ENCODE data around the gene TEN1.

The TEN1 gene

GRCh38 chr17:75979705-75980187, 706 bp downstream of the TEN1 start:
- Histone ChIP-seq H3K27me3 (ENCODE audit: insufficient read depth, poor library complexity, severe bottlenecking) (no peaks in the 10 kb centered on the region), H3K4me3 (replicated peaks; ENCODE audit: insufficient read depth, low read length) (peak overlapping the region; percentile 83), H3K27ac (replicated peaks) (peak overlapping the region; percentile 94)
- TF ChIP-seq SPI1 (IDR thresholded peaks at IDR 0.05; ENCODE audit: borderline replicate concordance, low read depth) (no peak; the same call in 1 of the 2 replicates), POLR2AphosphoS5 (IDR thresholded peaks at IDR 0.05; ENCODE audit: low read depth) (no peak), GABPA (IDR thresholded peaks at IDR 0.05; ENCODE audit: low read depth) (no peak), REST (IDR thresholded peaks at IDR 0.05; ENCODE audit: insufficient replicate concordance, low read depth) (peak; percentile 68)
- no peak for DNase-seq (ENCODE audit: low read depth in 1 of 2, low spot score in 1 of 2)

- TF ChIP-seq REST (IDR thresholded peaks at IDR 0.05; ENCODE audit: insufficient replicate concordance, low read depth) (no peak), POLR2AphosphoS5 (IDR thresholded peaks at IDR 0.05; ENCODE audit: low read depth) (no peak; the same call in 1 of the 2 replicates), GABPA (IDR thresholded peaks at IDR 0.05; ENCODE audit: low read depth) (no peak), CTCF (IDR thresholded peaks at IDR 0.05; ENCODE audit: insufficient read depth, low read length) (no peak), SPI1 (IDR thresholded peaks at IDR 0.05; ENCODE audit: borderline replicate concordance, low read depth) (no peak)
- H3K4me3 ChIP-seq (replicated peaks; ENCODE audit: insufficient read depth, low read length) = peak overlapping the region; percentile 83
- DNase-seq (ENCODE audit: low read depth in 1 of 2, low spot score in 1 of 2) = no peak
These were observed 1.4 kb downstream of the TEN1 start for GRCh38 chr17:75980188-75981018.

GRCh38 chr17:75981019-75981615, 2.1 kb downstream of the TEN1 start:
- TF ChIP-seq POLR2AphosphoS5 (IDR thresholded peaks at IDR 0.05; ENCODE audit: low read depth) = no peak
- TF ChIP-seq GABPA (IDR thresholded peaks at IDR 0.05; ENCODE audit: low read depth) = no peak
- TF ChIP-seq REST (IDR thresholded peaks at IDR 0.05; ENCODE audit: insufficient replicate concordance, low read depth) = no peak
- no peak for TF ChIP-seq CTCF (IDR thresholded peaks at IDR 0.05; ENCODE audit: insufficient read depth, low read length)
- TF ChIP-seq SPI1 (IDR thresholded peaks at IDR 0.05; ENCODE audit: borderline replicate concordance, low read depth) = no peak
- Histone ChIP-seq H3K4me3 (replicated peaks; ENCODE audit: insufficient read depth, low read length) (no peak overlapping the region), H3K27ac (replicated peaks) (no peak overlapping the region), H3K27me3 (ENCODE audit: insufficient read depth, poor library complexity, severe bottlenecking) (no peaks in the 10 kb centered on the region)
- DNase-seq (ENCODE audit: low read depth in 1 of 2, low spot score in 1 of 2) = no peak

More at GRCh38 chr17:75980188-75981018, 1.4 kb downstream of the TEN1 start:
- Histone ChIP-seq H3K27ac (replicated peaks) (peak overlapping the region; percentile 94), H3K27me3 (ENCODE audit: insufficient read depth, poor library complexity, severe bottlenecking) (no peaks in the 10 kb centered on the region)
